Cardiac fibroblast (primary cell): ENCODE data around the gene CEP89.

Experiments used
- DNase-seq, 2 donors: peaks; one replicate each; pipeline versions ENCODE4 v3.0.0 to v3.0.0-alpha.2; 2010; ENCODE audit warnings: low read depth in 2 of 2
- H3K4me3 ChIP-seq, 2 donors: replicated peaks in 1 of 2; 1 replicate in 1 of 2; 2 replicates in 1 of 2; pipeline ENCODE4 v1.5.1; 2011; ENCODE audit warnings: low read depth in 2 of 2, low read length in 2 of 2, mild to moderate bottlenecking in 2 of 2, moderate library complexity in 1 of 2
- TF ChIP-seq, protein P1 (sequence below): IDR thresholded peaks from one replicate; pipeline ENCODE4 v1.5.1; 2011; ENCODE audit warnings: low read depth, mild to moderate bottlenecking, low read length, inconsistent platforms

Gene CEP89

GRCh38 chr19:32864318-32865007 lies 107.3 kb downstream of the CEP89 start:
- TF ChIP-seq, protein P1, sequence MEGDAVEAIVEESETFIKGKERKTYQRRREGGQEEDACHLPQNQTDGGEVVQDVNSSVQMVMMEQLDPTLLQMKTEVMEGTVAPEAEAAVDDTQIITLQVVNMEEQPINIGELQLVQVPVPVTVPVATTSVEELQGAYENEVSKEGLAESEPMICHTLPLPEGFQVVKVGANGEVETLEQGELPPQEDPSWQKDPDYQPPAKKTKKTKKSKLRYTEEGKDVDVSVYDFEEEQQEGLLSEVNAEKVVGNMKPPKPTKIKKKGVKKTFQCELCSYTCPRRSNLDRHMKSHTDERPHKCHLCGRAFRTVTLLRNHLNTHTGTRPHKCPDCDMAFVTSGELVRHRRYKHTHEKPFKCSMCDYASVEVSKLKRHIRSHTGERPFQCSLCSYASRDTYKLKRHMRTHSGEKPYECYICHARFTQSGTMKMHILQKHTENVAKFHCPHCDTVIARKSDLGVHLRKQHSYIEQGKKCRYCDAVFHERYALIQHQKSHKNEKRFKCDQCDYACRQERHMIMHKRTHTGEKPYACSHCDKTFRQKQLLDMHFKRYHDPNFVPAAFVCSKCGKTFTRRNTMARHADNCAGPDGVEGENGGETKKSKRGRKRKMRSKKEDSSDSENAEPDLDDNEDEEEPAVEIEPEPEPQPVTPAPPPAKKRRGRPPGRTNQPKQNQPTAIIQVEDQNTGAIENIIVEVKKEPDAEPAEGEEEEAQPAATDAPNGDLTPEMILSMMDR = no peak
- no peak overlapping the region for H3K4me3 ChIP-seq
- no peak for DNase-seq

GRCh38 chr19:32863841-32864240 lies 107.9 kb downstream of the CEP89 start:
- H3K4me3 ChIP-seq = no peak overlapping the region
- TF ChIP-seq, protein P1 = no peak
- no peak for DNase-seq

- no peak overlapping the region for H3K4me3 ChIP-seq
- DNase-seq = no peak
- TF ChIP-seq, protein P1 = no peak
Measured at GRCh38 chr19:32863301-32863700, 108.5 kb downstream of the CEP89 start.

- no peak for DNase-seq
- H3K4me3 ChIP-seq = no peak overlapping the region
- TF ChIP-seq, protein P1 = no peak
Measured at GRCh38 chr19:32862741-32863140, 109.0 kb downstream of the CEP89 start.

DNA sequence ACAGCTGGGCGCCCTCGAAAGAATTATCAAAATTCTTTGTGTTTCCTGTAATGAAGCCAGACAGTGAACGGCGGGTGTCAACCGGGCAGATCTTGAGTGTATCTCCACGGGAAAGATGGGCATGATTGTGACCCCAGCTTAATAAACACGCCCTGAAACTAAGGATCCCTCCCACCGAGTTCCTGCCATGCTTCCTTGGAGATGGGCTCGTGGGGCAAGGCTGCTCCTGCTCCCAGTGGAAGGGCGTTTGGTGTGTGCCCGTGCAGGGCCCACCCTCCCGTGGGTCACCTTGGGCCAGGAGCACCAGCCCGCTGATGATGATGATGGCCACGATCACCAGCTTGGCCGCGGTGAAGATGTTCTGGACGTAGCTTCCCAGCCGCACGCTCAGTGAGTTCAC lies 109.6 kb downstream of the CEP89 start:
- no peak for DNase-seq
- TF ChIP-seq, protein P1 = no peak
- no peak overlapping the region for H3K4me3 ChIP-seq

DNA sequence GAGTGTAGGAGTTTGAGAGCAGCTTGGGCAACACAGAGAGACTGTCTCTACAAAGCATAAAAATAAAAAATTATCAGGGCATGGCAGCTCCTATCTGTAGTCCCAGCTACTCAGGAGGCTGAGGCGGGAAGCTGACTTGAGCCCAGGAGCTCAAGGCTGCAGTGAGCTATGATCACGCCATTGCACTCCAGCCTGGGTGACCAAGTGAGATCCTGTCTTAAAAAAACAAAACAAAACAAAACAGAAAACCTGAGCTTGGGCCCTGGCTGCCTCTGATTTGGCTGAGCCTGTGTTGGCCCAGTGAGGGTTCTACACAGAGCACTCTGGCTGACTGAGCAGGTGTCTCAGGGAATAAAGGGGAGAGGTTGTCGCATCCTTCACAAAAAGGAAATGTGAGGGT lies 110.2 kb downstream of the CEP89 start:
- TF ChIP-seq, protein P1 = no peak
- DNase-seq = no peak

DNA sequence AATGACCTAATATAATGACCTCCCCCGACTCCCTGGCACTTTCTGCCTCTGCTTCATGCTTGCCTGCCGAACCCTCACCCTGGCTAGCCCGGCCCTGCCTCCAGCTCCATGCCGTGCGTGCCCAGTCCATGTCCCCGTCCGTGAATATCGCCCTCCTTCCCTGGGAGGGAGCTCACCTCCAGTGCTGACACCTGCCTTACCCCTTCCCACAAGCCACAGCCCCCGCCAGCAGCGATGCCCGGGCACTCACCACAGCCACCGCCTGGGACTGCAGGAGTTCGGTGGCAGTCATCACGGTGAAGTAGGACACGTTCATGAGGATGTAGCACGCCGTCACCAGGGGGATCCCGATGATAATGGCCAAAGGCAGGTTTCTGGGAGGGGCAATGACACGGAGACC lies 112.2 kb downstream of the CEP89 start:
- TF ChIP-seq, protein P1 = no peak
- no peak overlapping the region for H3K4me3 ChIP-seq
- DNase-seq = no peak

More for the DNA sequence above, 110.2 kb downstream of the CEP89 start:
- no peak overlapping the region for H3K4me3 ChIP-seq
